Measurements from ENCODE around the gene KLHL29.

KLHL29 gene

DNA sequence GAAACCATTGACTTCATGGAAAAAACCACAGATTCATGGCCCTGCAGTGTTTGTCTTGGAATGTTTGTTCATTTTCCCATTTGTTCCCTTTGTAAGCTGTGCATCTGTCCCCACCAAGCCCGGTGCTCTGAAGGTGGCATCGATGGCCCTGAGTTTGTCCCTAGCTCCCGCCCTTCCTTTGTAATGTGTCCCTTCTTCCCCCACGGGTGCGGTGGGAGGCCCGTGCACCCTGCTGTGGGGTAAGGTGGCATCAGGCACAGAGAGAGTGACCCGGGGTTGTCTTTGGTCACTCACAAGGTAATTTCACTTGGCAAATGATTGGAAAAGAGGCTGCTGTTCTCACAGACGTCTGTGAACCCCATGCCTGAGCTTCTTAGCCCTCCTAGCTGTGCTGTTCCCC is 28.7 kb downstream of the KLHL29 start:
- TF ChIP-seq, protein P1, sequence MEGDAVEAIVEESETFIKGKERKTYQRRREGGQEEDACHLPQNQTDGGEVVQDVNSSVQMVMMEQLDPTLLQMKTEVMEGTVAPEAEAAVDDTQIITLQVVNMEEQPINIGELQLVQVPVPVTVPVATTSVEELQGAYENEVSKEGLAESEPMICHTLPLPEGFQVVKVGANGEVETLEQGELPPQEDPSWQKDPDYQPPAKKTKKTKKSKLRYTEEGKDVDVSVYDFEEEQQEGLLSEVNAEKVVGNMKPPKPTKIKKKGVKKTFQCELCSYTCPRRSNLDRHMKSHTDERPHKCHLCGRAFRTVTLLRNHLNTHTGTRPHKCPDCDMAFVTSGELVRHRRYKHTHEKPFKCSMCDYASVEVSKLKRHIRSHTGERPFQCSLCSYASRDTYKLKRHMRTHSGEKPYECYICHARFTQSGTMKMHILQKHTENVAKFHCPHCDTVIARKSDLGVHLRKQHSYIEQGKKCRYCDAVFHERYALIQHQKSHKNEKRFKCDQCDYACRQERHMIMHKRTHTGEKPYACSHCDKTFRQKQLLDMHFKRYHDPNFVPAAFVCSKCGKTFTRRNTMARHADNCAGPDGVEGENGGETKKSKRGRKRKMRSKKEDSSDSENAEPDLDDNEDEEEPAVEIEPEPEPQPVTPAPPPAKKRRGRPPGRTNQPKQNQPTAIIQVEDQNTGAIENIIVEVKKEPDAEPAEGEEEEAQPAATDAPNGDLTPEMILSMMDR (IDR thresholded peaks at IDR 0.05), result no peak

DNA sequence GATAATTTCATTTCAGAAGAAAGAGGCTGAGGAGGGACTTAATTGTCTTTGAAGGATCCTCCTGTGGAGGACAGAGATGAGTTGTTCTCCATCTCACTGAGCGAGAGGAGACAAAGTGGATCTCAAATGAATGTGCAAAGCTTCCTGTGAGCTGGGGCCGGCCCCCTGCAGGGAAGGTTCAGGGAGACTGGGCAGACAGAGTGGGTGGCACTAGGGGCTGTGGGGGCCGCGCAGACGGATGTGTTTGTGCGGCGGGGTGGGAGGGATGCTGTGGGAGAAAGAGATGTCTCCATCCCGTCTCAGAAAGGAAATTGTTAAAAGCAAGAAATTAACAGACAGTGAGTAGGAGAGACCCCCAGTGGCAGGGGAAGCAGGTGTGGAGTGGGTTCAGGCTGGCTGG is 29.1 kb downstream of the KLHL29 start:
- TF ChIP-seq, protein P1 (IDR thresholded peaks at IDR 0.05), result no peak

DNA sequence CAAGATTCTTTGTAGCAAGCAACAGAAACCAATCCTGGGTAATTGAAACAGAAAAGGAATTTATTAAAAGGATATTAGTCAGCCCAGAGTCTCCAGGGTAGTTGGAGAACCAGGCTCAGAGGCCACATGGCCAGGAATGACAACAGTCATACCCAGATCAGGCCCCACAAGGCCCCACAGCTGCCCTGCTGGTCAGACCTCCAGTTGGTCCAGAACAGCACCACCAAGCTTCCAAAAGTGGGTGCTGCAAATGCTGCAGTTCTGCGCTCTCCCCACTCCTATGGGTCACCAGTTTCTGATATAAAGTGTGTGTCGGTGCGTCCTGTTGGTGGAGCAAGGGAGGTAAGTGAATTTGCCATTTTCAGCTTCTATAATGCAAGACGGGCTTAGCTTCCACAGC is 29.9 kb downstream of the KLHL29 start:
- TF ChIP-seq, protein P1 (IDR thresholded peaks at IDR 0.05), result no peak

DNA sequence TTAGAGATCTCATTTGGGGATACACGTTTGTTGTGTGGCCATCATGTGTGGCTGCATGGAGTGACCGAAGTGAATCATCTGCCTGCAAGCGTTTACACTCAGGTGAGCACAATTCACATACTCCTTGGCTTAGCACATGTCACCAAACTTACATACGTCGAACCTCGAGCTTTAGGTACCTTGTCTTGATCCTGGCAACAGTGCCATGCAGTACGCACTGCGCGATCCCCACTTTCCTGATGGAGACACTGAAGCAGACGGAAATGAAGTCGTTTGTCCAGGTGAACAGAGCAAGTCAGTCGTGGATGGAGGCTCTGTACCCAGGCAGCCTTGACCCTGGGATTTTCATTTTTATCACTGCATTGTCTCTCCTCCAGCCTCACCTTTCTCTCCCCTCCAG is 32.3 kb downstream of the KLHL29 start:
- TF ChIP-seq, protein P1 (IDR thresholded peaks at IDR 0.05), result no peak

DNA sequence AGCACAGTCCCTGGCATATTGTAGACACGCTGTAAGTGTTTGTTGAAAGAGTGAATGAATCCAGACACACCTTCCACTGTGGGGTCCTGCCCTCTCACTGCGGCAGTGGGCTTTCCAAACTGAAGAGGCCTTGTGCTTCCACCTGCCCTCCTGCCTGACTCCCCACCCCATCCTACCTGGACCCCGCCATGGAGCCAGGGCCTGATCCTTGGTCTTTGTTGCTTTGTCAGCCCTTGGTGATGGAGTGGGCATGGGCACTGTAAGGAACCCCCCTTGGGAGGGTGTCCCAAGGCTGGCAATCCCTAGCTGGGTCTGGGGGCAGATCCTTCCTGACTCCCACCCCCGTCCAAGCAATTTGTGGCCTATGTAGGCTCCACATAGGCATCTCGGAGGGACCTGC is 33.1 kb downstream of the KLHL29 start:
- TF ChIP-seq, protein P1 (IDR thresholded peaks at IDR 0.05), result no peak

DNA sequence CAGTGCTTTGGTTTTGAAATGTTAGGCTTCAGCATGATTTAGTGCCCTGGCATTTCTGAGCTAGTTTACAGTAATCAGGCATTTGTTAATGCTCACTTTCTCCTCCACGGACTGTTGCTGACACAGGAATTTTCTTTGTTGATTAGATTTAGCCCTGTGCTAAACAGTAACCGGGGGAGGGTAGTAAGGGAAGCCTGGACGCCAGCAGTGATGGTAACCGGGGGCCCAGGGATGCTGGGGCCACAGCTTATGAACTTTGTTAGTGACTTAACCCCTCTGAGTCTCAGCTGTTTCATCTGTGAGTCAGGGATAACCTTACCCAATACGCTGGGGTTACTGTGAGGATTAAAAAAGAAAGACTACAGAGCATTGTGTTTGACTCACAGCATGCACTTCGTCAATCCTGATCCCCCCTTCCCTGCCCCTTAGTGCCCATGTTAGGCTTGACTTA is 33.5 kb downstream of the KLHL29 start:
- TF ChIP-seq, protein P1 (IDR thresholded peaks at IDR 0.05), result no peak

DNA sequence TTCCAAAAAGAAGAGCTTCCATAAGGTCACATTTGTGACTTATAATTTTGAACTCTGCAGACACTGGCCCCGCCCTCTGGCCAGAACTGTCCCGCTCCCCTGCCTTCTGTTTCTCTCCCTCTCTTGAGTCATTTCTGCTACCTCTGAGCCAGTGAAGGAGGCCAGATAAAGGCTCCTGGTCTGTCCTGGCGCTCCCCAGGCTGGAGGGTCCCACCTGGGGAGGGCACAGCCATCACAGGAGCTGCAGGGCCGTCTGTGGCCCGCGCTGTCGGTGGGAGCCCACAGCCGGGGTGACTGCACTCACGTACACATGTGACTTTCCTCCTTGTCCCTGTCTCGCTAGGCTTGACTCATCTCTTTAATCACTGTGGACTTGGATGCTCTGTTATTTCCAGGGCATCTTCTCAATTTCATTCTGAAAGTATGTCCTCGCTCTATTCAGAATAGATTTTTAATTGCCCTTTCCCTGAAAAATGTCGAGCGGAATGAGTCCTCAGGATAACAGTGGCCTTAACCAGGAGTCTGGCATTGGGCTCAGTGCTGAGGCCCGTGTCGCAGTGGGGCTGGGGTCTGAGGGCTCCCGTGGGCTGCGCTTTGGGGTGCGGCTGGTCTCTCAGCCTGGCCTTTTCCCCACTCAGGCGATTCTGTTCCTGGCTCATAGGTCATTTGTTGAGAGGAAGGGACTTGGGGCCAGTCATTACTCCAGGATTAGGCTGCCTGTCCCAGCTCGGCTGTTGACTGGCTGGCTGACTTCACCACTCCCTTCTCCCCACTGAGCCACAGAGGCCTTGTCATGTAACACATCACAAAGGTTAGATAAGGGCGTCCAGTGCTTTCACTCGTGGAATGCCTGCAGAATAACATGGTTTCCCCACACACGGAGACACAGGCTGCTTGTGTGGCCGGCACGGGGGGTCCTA is 34.5 kb downstream of the KLHL29 start:
- TF ChIP-seq, protein P1 (IDR thresholded peaks at IDR 0.05), result no peak

All from LNCAP (cell line).